Measurements from ENCODE around the gene ZBTB11. TPM values are rescaled to one million over a fixed set of nuclear protein-coding genes. Genes with fewer than 3 reads are reported as not detected.
"Not testable (repeated sequence)": the region's sequence is repeated elsewhere in the genome, so short reads cannot be mapped to it uniquely, and the experiment has no call there.

Gene ZBTB11
- total RNA-seq, 4 donors from 2014 or later: 22.1 to 34.2 (median 26.7) TPM

GRCh38 chr3:101656651-101657050, 20.3 kb downstream of the ZBTB11 start:
- 90 to 93% methylated on average over 6 of the region's 6 CpGs for WGBS, 2 donors

GRCh38 chr3:101646726-101647125, 30.2 kb downstream of the ZBTB11 start:
- intact Hi-C loops (cut with DNase I; ENCODE audit: low total_unique reads): no loop called here
- WGBS, 2 donors: 86 to 96% methylated on average over 1 of the region's 1 CpG
- no peak for TF ChIP-seq POLR2A (IDR thresholded peaks at IDR 0.05)
- TF ChIP-seq CTCF (IDR thresholded peaks at IDR 0.05): no peak
- no peak overlapping the region for H3K4me3 ChIP-seq (ENCODE audit: low read depth, poor library complexity, severe bottlenecking)
- no peak for DNase-seq (ENCODE audit: low spot score in 2 of 2)

More at GRCh38 chr3:101656651-101657050, 20.3 kb downstream of the ZBTB11 start:
- intact Hi-C loops (cut with DNase I; ENCODE audit: low total_unique reads): no loop called here
- no peak overlapping the region for H3K4me3 ChIP-seq (ENCODE audit: low read depth, poor library complexity, severe bottlenecking)
- no peak for DNase-seq (ENCODE audit: low spot score in 2 of 2)
- no peak for TF ChIP-seq CTCF (IDR thresholded peaks at IDR 0.05)
- TF ChIP-seq POLR2A (IDR thresholded peaks at IDR 0.05): no peak

- TF ChIP-seq CTCF (IDR thresholded peaks at IDR 0.05): no peak
- TF ChIP-seq POLR2A (IDR thresholded peaks at IDR 0.05): no peak
- WGBS, 2 donors: 65 to 69% methylated on average over 6 of the region's 6 CpGs
- intact Hi-C loops (cut with DNase I; ENCODE audit: low total_unique reads): no loop called here
- no peak for DNase-seq (ENCODE audit: low spot score in 2 of 2)
- no peak overlapping the region for H3K4me3 ChIP-seq (ENCODE audit: low read depth, poor library complexity, severe bottlenecking)
These were observed 32.9 kb downstream of the ZBTB11 start for GRCh38 chr3:101643861-101644613.

GRCh38 chr3:101643009-101643844, 33.7 kb downstream of the ZBTB11 start:
- DNase-seq (ENCODE audit: low spot score in 2 of 2): peak in 1 of 2 donors; percentile 67
- WGBS, 2 donors: 81 to 82% methylated on average over 8 of the region's 8 CpGs
- intact Hi-C loops (cut with DNase I; ENCODE audit: low total_unique reads): no loop called here
- TF ChIP-seq POLR2A (IDR thresholded peaks at IDR 0.05) (no peak), CTCF (IDR thresholded peaks at IDR 0.05) (no peak)
- H3K4me3 ChIP-seq (ENCODE audit: low read depth, poor library complexity, severe bottlenecking): no peak overlapping the region

GRCh38 chr3:101642441-101642840, 34.5 kb downstream of the ZBTB11 start:
- no peak overlapping the region for H3K4me3 ChIP-seq (ENCODE audit: low read depth, poor library complexity, severe bottlenecking)
- no peak for TF ChIP-seq POLR2A (IDR thresholded peaks at IDR 0.05)
- TF ChIP-seq CTCF (IDR thresholded peaks at IDR 0.05): no peak
- no peak for DNase-seq (ENCODE audit: low spot score in 2 of 2)
- WGBS, 2 donors: 76 to 91% methylated on average over 3 of the region's 3 CpGs
- intact Hi-C loops (cut with DNase I; ENCODE audit: low total_unique reads): no loop called here

- intact Hi-C loops (cut with DNase I; ENCODE audit: low total_unique reads); DNase-seq (ENCODE audit: low spot score in 2 of 2); H3K4me3 ChIP-seq (ENCODE audit: low read depth, poor library complexity, severe bottlenecking): not testable (repeated sequence)
- WGBS, 2 donors: 84 to 85% methylated on average over 14 of the region's 14 CpGs
These were observed 35.4 kb downstream of the ZBTB11 start for GRCh38 chr3:101641397-101642115.

Measured in lower leg skin (tissue), 4 donors.